ENCODE results near the gene AGXT. TPM values are rescaled to one million over a fixed set of nuclear protein-coding genes. Genes with fewer than 3 reads are reported as not detected.

Gene AGXT
- total and polyA plus RNA-seq, 2 of the 8 experiments (the other 6 are each of a cell fraction or from before 2014, with no cell fraction given): 0.03 TPM; not detected in 1

GRCh38 chr2:240881913-240882312 is 13.3 kb downstream of the AGXT start:
- TF ChIP-seq TCF12 (IDR thresholded peaks at IDR 0.05; ENCODE audit: low read depth, low read length) (no peak), MAFK (IDR thresholded peaks at IDR 0.05; ENCODE audit: low read depth, low read length) (no peak), SP2 (IDR thresholded peaks at IDR 0.05; ENCODE audit: low read length) (no peak), NANOG (IDR thresholded peaks at IDR 0.05; ENCODE audit: insufficient read depth, low read depth, low read length, poor library complexity, severe bottlenecking) (no peak), SIN3A (conservative IDR thresholded peaks at IDR 0.05 in 1 of 2, IDR thresholded peaks at IDR 0.05 in 1 of 2; ENCODE audit: low read depth in 1 of 2, low read length in 2 of 2) (no peak)
- CTCF ChIA-PET (ENCODE audit: partially characterized antibody): interaction anchor here (0.9 to 2.0 kb wide), 4 partner anchors 16 to 41 kb away, joined by 3 to 5 read pairs (median 4); no protein-coding TSS in a partner anchor
- Histone ChIP-seq H3K4me3 (ENCODE audit: extremely low read depth in 1 of 4, insufficient read depth in 2 of 4, low read depth in 3 of 4, low read length in 4 of 4) (no peak overlapping the region), H2AFZ (ENCODE audit: low read length) (no peak overlapping the region), H4K8ac (ENCODE audit: extremely low read depth, insufficient read depth, low read length) (no peak overlapping the region), H2BK5ac (ENCODE audit: low read depth, low read length) (no peak overlapping the region), H2AK5ac (ENCODE audit: low read depth, low read length) (no peak overlapping the region), H3K27me3 (replicated peaks in 1 of 4; ENCODE audit: control insufficient read depth in 3 of 4, extremely low read depth in 1 of 4, insufficient read depth in 3 of 4, low read length in 3 of 4) (no peaks in the 10 kb centered on the region), H3K4me1 (replicated peaks in 1 of 4; ENCODE audit: control insufficient read depth in 3 of 4, insufficient read depth in 4 of 4, low read length in 3 of 4) (no peaks in the 10 kb centered on the region; a peak in 1 of 7 replicates), H4K20me1 (replicated peaks in 1 of 2; ENCODE audit: control insufficient read depth in 1 of 2, insufficient read depth in 2 of 2, low read length in 2 of 2) (no peaks in the 10 kb centered on the region), H2BK12ac (ENCODE audit: low read depth, low read length) (no peak overlapping the region), H3K27ac (ENCODE audit: low read depth, low read length) (no peak overlapping the region), H4K5ac (ENCODE audit: insufficient read length, low read depth, low read length) (no peak overlapping the region), H3K4me2 (ENCODE audit: insufficient read depth in 1 of 2, low read depth in 2 of 2, low read length in 2 of 2) (no peak overlapping the region), H3K36me3 (ENCODE audit: control insufficient read depth in 2 of 4, insufficient read depth in 4 of 4, low read length in 3 of 4) (no peaks in the 10 kb centered on the region), H3K79me2 (ENCODE audit: control insufficient read depth in 1 of 2, insufficient read depth in 2 of 2, low read length in 2 of 2) (no peaks in the 10 kb centered on the region), H3K79me1 (ENCODE audit: low read depth, low read length) (no peaks in the 10 kb centered on the region), H2BK120ac (replicated peaks; ENCODE audit: low read depth, low read length) (no peak overlapping the region), H3K9ac (replicated peaks in 1 of 4; ENCODE audit: extremely low read depth in 1 of 4, low read depth in 3 of 4, low read length in 3 of 4) (no peak overlapping the region), H2BK15ac (ENCODE audit: low read length) (no peak overlapping the region), H3K23ac (ENCODE audit: insufficient read length) (no peak overlapping the region), H3K9me3 (ENCODE audit: insufficient read depth in 2 of 2, low read depth in 1 of 2, low read length in 1 of 2) (no peaks in the 10 kb centered on the region), H3K18ac (ENCODE audit: extremely low read depth, low read length) (no peak overlapping the region), H3K56ac (replicated peaks; ENCODE audit: insufficient read length, low read depth, low read length) (no peak overlapping the region), H4K91ac (replicated peaks; ENCODE audit: insufficient read length, low read length) (no peak overlapping the region), H3K4ac (replicated peaks; ENCODE audit: insufficient read length, low read depth, low read length) (no peak overlapping the region), H3K14ac (ENCODE audit: insufficient read length) (no peak overlapping the region), H2BK20ac (ENCODE audit: low read length) (no peak overlapping the region), H3K23me2 (ENCODE audit: low read depth, low read length) (no peaks in the 10 kb centered on the region)
- DNase-seq (ENCODE audit: low read depth in 1 of 2, low spot score in 2 of 2) (no peak), FAIRE-seq (no peak)
- 77% methylated on average over 6 of the region's 6 CpGs; no CpG with 5 or more reads in 1 of the 2 experiments for WGBS, 2 experiments (ENCODE audit: extremely low coverage in 1 of 2, insufficient coverage in 1 of 2, insufficient read length in 1 of 2, insufficient replicate concordance in 2 of 2, low coverage in 1 of 2, low lambda C conversion rate in 2 of 2, missing lambda C conversion rate in 1 of 2)
- POLR2A ChIA-PET (ENCODE audit: partially characterized antibody): interaction anchor here (1.8 kb wide), 1 partner anchor 9 kb away, joined by 6 read pairs; no protein-coding TSS in a partner anchor

Data from H1 (cell line).